Measurements from ENCODE around the gene ZNF827.

ZNF827 gene

GRCh38 chr4:145736241-145736831 is 202.3 kb downstream of the ZNF827 start:
- DNase-seq = no peak

DNA sequence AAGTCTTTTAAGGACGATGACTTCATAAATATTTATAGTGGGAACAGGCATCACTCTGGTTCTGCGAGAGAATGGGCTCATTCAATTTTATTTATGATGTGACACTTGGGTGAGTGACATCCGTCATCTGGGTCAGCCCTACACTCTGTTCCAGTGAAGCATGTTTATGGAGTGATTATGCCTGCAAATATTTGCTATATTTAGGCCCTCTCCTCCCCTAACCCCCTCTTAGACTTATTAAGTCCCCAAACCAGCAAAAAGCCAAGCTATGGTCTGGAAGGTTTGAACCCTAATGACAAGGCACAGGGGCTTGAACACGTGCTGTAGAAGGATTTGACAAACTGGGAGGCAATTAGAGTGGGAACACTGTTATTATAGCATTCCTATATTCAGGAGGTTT is 202.8 kb downstream of the ZNF827 start:
- DNase-seq = no peak

DNA sequence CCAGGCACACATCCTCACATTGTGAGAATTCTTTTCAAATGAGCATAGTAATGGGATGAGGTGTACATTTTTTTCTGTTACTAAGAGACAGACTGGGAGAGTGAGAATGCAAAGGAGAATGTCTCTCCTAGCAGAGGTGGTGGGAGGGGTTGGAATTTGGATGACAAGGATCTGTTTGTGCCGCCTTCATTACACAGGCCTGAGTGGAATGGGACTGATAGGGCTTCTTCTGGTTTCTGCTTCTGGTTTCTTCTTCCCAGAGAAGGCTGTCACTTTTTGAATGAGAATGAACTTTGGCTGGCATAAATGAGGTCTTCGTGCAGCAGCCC is 203.3 kb downstream of the ZNF827 start:
- DNase-seq = no peak

DNA sequence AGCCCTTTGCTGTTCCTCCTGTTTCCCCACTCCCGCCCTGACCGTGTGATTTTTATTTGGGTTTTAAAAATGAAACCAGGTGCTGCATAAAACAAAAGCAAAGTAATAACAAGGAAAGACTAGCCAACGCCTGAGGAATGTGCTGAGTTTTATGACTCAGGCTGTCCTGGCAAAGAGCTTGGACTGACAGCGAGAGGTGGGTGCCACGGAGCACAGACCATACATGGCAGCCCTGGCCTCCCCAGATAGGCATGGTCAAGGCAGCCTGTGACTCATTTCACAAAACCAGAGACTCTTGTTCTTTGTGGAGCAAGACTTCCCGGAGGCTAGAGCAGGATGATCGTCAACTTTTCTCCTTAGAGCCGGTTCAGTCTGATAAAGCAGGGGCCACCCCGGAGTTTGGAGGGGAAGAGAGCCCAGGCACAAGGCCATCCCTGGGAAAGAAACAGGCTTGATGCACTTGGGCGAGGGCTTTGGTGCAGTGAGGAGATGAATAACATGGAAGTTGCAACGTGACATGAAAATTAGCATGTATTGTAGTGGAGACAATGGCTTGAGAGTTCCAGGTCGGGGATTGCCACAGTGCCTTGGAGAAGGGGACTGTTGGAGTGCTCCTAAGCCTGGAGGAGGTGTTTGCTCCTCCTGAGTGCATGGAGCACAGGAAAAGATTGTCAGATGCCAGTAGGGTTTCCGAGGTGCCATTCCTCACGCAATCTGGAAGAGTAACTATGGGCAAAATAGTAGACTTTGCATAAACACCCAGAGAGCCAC is 203.9 kb downstream of the ZNF827 start:
- DNase-seq = no peak

DNA sequence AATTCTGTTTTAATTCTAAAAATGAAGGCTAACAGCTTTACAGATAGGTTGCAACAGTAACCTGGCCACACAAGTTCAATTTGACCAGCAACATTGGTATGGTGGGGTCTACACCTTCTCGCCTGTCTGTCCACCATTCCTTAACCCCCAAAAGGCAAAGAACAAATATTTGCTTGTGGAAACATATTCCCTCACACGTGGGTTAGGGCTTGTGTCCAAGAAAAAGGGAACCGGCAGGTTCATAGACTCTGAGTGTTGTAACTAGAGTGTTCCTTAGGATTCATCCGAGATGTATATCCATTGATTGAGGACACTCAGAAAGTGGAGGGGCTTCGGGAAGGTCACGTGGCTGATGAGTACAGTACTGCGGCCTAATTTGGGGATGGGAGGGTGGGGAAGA is 204.6 kb downstream of the ZNF827 start:
- DNase-seq = no peak

DNA sequence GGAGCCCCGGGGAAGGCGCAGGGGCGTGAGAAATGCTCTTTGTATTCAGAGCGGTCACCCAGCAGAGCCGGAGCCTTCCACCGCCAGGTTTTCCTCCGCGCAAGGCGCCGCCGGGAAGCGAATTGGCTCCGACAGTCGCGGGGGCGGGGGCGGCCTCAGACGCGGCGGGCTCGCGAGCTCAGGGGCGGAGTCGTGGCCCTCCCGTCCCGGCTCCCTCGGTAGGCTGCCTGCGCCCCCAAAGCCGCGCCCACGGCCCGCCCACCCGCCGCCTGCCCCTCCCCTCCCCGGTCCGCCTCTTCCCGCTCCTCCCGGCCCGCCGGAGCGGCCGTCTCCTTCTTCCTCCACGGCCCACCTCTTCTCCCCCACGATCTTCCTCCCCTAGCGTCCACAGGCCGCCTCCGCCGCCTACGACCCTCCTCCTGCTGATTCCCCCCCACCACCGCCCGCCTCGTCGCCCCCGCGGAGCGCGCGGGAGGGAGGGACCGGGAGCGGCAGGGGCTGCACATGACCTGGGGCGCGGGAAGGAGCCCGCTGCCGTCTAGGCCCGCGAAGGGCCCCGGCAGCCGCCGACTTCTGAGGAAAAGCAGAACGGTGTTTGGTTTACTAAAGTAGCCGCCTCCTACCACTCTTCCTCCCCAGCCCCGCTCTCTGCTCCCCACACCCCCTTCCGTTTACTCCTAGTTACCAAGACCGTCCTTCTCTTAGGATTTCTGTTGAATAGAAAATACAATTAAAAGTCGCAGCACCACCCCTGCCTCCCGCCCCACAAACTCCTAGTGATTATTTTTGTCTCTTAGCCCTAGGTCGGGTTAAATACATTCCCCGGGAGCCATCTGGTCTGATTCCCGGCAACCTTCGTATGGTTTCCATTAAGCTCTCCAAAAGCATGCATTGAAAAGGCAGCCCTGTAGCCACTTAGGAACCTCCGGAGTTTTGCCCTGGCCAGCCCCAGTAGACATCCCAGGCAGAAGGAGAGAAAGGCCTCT is 205.4 kb downstream of the ZNF827 start:
- peak; percentile 90 for DNase-seq

GRCh38 chr4:145732001-145732815 is 206.4 kb downstream of the ZNF827 start:
- DNase-seq = no peak

- DNase-seq = no peak
Measured at GRCh38 chr4:145731028-145731427, 207.6 kb downstream of the ZNF827 start.

DNA sequence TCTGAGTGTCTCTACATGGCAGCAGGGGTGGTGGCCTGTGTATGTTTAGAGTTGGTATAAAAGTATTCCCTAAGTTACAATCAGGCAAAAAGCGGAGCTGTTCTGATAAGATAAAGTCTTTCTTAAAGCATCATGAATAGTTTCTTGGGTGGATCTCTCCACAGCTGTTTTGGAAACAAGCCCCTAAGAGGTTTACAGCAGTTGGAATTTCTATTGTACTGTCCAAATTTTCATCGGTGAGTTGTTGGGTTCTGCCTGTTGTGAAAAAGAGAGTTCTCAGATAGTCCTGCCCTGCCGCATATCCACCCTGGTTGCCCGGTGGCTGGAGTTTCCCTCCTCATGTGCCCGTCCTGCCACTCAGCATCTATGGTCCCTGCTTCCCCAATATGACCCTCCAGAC is 208.6 kb downstream of the ZNF827 start:
- no peak for DNase-seq

DNA sequence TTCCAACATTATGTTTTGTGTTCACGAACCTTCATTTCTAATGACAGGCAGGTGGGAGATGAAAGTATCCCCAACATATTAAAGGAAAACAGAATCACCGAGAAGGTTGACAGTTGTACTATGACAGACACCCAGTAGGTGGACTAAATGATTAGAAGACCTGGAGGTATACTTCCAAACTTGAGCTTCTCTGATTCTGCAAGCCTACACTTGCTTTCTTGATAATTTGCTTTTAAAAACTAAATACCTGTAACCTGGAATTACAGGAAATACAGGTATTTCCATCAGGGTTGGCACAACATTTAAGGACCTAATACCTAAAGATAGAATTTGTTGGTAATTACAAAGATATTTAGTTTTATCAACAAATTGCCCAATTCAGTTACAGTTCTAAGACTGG is 215.3 kb downstream of the ZNF827 start:
- no peak for DNase-seq

GRCh38 chr4:145722561-145722960 is 216.1 kb downstream of the ZNF827 start:
- no peak for DNase-seq

DNA sequence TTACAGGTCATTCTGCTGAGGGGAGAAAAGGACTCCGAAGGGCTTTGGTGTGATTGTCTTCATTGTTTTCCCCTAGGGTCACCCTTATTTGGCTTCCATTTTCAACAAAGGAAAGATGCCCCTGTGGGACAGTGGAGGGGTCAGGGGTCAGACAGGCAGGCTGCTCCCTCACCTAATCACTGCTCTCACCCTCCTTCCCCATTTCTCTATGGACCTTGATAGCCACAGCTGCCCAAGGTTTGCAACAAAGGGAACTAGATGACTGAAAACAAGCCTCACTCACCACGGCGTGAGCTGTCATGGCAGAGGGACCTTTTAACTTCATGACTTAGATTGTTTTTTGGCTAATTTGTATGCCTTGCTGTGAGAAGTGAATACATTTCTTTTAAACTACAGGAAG is 218.0 kb downstream of the ZNF827 start:
- peak; percentile 35 for DNase-seq

- DNase-seq = peak; percentile 67
Measured at GRCh38 chr4:145719752-145720624, 218.6 kb downstream of the ZNF827 start.

DNA sequence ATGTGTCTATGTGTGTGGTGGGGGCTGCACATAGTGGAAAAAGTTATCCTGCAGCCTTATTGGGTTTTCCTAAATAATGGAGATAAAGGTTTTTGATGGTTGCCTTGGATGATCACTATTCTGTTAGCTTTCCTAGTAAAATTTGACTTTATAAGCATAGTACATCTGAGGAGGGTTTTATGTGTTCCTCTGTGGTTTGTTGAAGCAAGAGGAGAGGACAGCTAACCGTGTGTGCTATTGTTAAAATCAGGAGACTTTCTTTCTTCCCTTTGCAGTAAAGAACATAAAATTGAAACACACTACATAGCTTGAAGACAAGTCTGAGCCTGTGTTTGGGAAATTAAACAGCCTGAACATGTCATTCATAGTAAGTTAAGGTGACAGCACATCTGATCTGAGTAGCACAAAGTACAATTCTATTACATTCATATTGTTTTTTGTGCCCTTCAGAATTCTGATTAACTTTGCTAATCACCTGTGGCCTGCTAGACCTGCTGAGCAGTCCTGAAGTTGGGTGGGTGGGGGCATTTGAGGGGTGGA is 221.9 kb downstream of the ZNF827 start:
- no peak for DNase-seq

DNA sequence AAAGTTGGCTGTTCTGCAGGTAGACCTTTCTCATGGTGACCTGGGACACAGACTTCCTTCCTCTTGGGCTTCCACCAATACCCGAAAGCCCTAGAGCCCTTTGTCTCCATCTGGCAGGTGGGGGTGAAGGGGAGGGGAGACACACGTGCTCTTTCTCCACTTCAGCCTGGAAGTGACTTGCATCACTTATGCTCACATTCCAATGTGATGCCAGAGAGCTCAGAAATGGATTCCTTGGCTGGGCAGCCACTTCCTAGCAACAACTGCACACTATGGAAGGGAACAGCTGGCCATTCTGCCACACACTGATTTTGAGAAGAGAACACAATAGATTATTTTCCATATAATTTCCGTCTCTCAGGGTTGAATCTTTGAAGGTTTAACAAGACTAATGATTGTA is 222.4 kb downstream of the ZNF827 start:
- DNase-seq = no peak

- DNase-seq = peak; percentile 24
Measured at GRCh38 chr4:145709843-145710242, 228.8 kb downstream of the ZNF827 start.

DNA sequence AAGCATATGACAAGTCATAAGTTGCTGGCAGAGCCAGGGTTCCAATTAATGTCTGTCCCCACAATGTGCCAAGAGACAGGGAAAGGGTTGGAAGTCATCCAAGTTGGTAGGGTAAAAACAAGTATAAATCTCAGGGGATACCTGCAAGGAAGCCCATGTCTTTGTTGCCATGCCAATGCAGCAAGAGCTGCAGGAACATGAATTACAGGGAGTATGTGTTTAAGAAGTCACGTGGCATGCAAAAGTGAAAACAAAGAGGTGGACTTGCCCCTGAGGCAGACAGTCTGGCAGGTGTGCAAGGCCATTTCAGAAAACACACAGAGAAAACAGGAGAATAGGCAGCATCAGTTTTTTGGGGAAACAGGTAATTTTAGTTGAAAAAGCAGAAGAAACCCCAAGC is 229.3 kb downstream of the ZNF827 start:
- no peak for DNase-seq
